ENCODE measurements around the gene C2orf80.
"Not testable (repeated sequence)": the region's sequence is repeated elsewhere in the genome, so short reads cannot be mapped to it uniquely, and the experiment has no call there.

Gene C2orf80

GRCh38 chr2:208175840-208176153, 14.0 kb downstream of the C2orf80 start:
- no peak for DNase-seq

GRCh38 chr2:208175069-208175839, 14.6 kb downstream of the C2orf80 start:
- DNase-seq: peak; percentile 23

- no peak for DNase-seq
Measured at GRCh38 chr2:208174144-208174543, 15.7 kb downstream of the C2orf80 start.

- DNase-seq: no peak
Measured at GRCh38 chr2:208172125-208172524, 17.7 kb downstream of the C2orf80 start.

GRCh38 chr2:208164951-208165755, 24.7 kb downstream of the C2orf80 start:
- no peak for DNase-seq

GRCh38 chr2:208163489-208163888, 26.3 kb downstream of the C2orf80 start, which contains the start of gene CRYGA:
Gene CRYGA (minus strand): TSS chr2:208163589. CDS start chr2:208163556, 33 bp downstream.
- DNase-seq: no peak

- no peak for DNase-seq
Measured at GRCh38 chr2:208156439-208156838, 33.4 kb downstream of the C2orf80 start.

- no peak for DNase-seq
Measured at GRCh38 chr2:208153156-208153555, 36.7 kb downstream of the C2orf80 start.

GRCh38 chr2:208150956-208151355, 38.9 kb downstream of the C2orf80 start:
- DNase-seq: no peak

- DNase-seq: no peak
Measured at GRCh38 chr2:208150094-208150493, 39.7 kb downstream of the C2orf80 start.

GRCh38 chr2:208148803-208149202, 41.0 kb downstream of the C2orf80 start:
- DNase-seq: no peak

- no peak for DNase-seq
Measured at GRCh38 chr2:208147759-208148158, 42.1 kb downstream of the C2orf80 start.

GRCh38 chr2:208147008-208147407, 42.8 kb downstream of the C2orf80 start:
- DNase-seq: no peak

- DNase-seq: no peak
Measured at GRCh38 chr2:208146006-208146405, 43.8 kb downstream of the C2orf80 start, which contains the start of gene CRYGB. Gene CRYGB (minus strand): TSS chr2:208146158. CDS start chr2:208146120, 38 bp downstream.

GRCh38 chr2:208142925-208143799, 46.7 kb downstream of the C2orf80 start:
- DNase-seq: no peak

GRCh38 chr2:208142240-208142924, 47.4 kb downstream of the C2orf80 start:
- no peak for DNase-seq

GRCh38 chr2:208139447-208139846, 50.4 kb downstream of the C2orf80 start:
- no peak for DNase-seq

GRCh38 chr2:208138334-208138733, 51.5 kb downstream of the C2orf80 start:
- not testable (repeated sequence) for DNase-seq

- DNase-seq: no peak
Measured at GRCh38 chr2:208136716-208137094, 53.1 kb downstream of the C2orf80 start.

GRCh38 chr2:208135794-208136715, 53.8 kb downstream of the C2orf80 start:
- DNase-seq: no peak

- DNase-seq: no peak
Measured at GRCh38 chr2:208134928-208135586, 54.8 kb downstream of the C2orf80 start.
